Glutamatergic neuron (in vitro differentiated cells): ENCODE results near the gene HRH2. TPM values are rescaled to one million over a fixed set of nuclear protein-coding genes. Genes with fewer than 3 reads are reported as not detected.

ENCODE experiments used
- DNase-seq: peaks from one replicate; pipeline ENCODE4 v3.0.0; 2022
- H3K27ac Mint-ChIP-seq: one replicate; pipeline ENCODE4 v1.8.0; 2020; ENCODE audit warnings: mild to moderate bottlenecking, mixed read lengths, inconsistent platforms; ENCODE audit not compliant: unreplicated experiment
- H3K27me3 Mint-ChIP-seq: one replicate; pipeline ENCODE4 v1.8.0; 2020; ENCODE audit warnings: mild to moderate bottlenecking, moderate library complexity, mixed read lengths, inconsistent platforms; ENCODE audit not compliant: unreplicated experiment
- H3K36me3 Mint-ChIP-seq: one replicate; pipeline ENCODE4 v1.8.0; 2020; ENCODE audit warnings: mild to moderate bottlenecking, mixed read lengths, inconsistent platforms; ENCODE audit not compliant: unreplicated experiment
- H3K4me1 Mint-ChIP-seq: one replicate; pipeline ENCODE4 v1.8.0; 2020; ENCODE audit warnings: mild to moderate bottlenecking, low read depth, mixed read lengths, inconsistent platforms; ENCODE audit not compliant: unreplicated experiment
- H3K4me3 Mint-ChIP-seq: one replicate; pipeline ENCODE4 v1.8.0; 2020; ENCODE audit warnings: mild to moderate bottlenecking, mixed read lengths, inconsistent platforms; ENCODE audit not compliant: unreplicated experiment
- H3K9me3 Mint-ChIP-seq: one replicate; pipeline ENCODE4 v1.8.0; 2020; ENCODE audit warnings: mild to moderate bottlenecking, moderate library complexity, mixed read lengths, inconsistent platforms; ENCODE audit not compliant: unreplicated experiment
- total RNA-seq: library from RNA; stranded (reverse); fragmentation: NEBNext Ultra II Directional; extraction: Animal tissue kit (Norgen Biotek cat#: 25700); gene quantifications from one replicate; pipeline ENCODE4 v1.2.1, GENCODE V29; 2021; ENCODE audit not compliant: unreplicated experiment
- TF ChIP-seq, protein P1 (sequence below): fragments of 200-600 bp; sonication (generic); IDR thresholded peaks from one replicate; pipeline ENCODE4 v1.5.0; 2021; ENCODE audit not compliant: partially characterized antibody, unreplicated experiment

The HRH2 gene
- total RNA-seq, 1 donor from 2014 or later = not detected

DNA sequence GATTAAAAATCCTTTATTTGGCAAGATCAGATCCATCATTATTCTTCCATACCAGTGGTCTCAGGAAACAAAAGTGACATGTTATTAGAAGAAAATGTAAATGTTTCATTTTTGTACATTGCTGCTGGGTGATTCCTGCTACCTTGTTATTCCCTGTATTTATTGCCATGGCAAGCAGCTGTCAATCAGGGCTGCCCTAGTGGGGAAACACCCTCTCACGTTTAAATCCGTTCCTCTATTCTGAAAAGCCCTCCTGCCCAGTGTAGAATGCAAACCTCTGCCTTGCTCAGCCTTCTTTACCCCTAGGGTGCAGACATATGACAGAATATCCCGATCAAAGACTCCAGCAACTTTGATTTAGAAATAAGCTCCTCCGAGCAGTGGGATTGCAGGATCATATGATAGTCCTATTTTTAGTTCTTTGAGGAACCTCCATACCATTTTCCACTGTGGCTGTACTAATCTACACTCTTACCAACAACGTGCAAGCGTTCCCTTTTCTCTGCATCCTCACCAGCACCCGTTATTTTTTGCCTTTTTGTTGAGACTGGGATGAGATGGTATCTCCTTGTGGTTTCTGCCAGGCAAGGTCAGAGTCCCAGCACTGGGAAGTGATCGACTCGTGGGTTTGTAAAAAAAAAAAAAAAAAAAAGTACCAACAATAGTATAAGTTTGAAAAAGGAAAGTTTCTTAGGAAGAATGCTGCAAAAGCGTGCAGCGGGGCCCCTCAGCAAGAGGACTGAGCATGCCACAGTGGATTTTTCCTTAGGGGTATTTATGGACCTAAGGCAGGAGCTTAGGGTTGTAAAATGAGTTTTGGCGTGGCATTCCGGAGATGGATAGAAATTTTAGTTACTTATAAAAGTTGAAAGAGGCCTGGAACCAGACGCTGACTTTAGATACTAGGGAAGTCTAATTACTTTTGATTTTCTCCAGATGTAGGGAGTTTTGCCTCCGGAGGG lies 66.7 kb downstream of the HRH2 start:
- Mint-ChIP-seq H3K4me3 (no peak overlapping the region), H3K4me1 (no peaks in the 10 kb centered on the region), H3K9me3 (peaks cover 4% of the 10 kb centered on the region), H3K27ac (no peak overlapping the region), H3K27me3 (peaks cover 3% of the 10 kb centered on the region), H3K36me3 (no peaks in the 10 kb centered on the region)
- no peak for DNase-seq
- TF ChIP-seq, protein P1, sequence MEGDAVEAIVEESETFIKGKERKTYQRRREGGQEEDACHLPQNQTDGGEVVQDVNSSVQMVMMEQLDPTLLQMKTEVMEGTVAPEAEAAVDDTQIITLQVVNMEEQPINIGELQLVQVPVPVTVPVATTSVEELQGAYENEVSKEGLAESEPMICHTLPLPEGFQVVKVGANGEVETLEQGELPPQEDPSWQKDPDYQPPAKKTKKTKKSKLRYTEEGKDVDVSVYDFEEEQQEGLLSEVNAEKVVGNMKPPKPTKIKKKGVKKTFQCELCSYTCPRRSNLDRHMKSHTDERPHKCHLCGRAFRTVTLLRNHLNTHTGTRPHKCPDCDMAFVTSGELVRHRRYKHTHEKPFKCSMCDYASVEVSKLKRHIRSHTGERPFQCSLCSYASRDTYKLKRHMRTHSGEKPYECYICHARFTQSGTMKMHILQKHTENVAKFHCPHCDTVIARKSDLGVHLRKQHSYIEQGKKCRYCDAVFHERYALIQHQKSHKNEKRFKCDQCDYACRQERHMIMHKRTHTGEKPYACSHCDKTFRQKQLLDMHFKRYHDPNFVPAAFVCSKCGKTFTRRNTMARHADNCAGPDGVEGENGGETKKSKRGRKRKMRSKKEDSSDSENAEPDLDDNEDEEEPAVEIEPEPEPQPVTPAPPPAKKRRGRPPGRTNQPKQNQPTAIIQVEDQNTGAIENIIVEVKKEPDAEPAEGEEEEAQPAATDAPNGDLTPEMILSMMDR = no peak

GRCh38 chr5:175728316-175728715 lies 70.4 kb downstream of the HRH2 start:
- Mint-ChIP-seq H3K27ac (no peak overlapping the region), H3K36me3 (no peaks in the 10 kb centered on the region), H3K4me1 (peaks cover 17% of the 10 kb centered on the region), H3K27me3 (peaks cover 6% of the 10 kb centered on the region), H3K9me3 (peaks cover 8% of the 10 kb centered on the region), H3K4me3 (no peak overlapping the region)
- DNase-seq = no peak
- TF ChIP-seq, protein P1 = no peak

GRCh38 chr5:175728885-175729828 lies 71.3 kb downstream of the HRH2 start:
- Mint-ChIP-seq H3K36me3 (no peaks in the 10 kb centered on the region), H3K4me1 (peaks cover 21% of the 10 kb centered on the region), H3K27ac (no peak overlapping the region), H3K9me3 (peaks cover 12% of the 10 kb centered on the region), H3K4me3 (peak overlapping the region; percentile 82), H3K27me3 (peaks cover 14% of the 10 kb centered on the region)
- TF ChIP-seq, protein P1 = no peak
- peak; percentile 83 for DNase-seq

DNA sequence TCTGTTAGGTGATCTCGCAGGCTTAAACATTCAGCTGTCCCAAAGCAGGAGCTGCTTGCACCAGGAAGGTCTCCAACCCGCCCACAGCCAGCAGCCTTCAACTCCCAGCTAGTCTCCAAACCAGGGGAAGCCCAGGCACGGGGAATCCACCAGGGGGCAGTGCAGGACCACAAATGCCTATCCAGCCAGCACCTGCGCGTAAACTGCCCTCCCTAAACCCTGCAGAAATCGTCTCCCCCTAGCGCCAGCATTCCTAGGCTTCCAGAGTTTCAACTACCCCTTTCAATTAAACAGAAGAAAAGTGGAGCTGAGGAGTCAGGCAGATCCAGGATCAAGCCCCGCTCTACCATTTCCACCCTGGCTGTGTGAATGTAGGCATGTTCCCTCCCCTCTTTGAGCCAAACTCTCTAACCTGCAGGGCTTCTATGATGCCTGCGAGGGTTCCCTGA lies 72.0 kb downstream of the HRH2 start:
- Mint-ChIP-seq H3K36me3 (no peaks in the 10 kb centered on the region), H3K27ac (no peak overlapping the region), H3K4me3 (peak overlapping the region; percentile 82), H3K9me3 (peaks cover 12% of the 10 kb centered on the region), H3K4me1 (peaks cover 26% of the 10 kb centered on the region), H3K27me3 (peaks cover 12% of the 10 kb centered on the region)
- TF ChIP-seq, protein P1 = peak; percentile 98
- peak; percentile 99 for DNase-seq
